Keratinocyte (primary cell): ENCODE data around the gene LGALS9B. TPM values are rescaled to one million over a fixed set of nuclear protein-coding genes. Genes with fewer than 3 reads are reported as not detected.
"Not testable (repeated sequence)": the region's sequence is repeated elsewhere in the genome, so short reads cannot be mapped to it uniquely, and the experiment has no call there.

ENCODE experiments used
- DNase-seq: peaks from one replicate; pipeline ENCODE4 v3.0.0-alpha.2; 2011; ENCODE audit warnings: low read depth, missing footprints, low spot score
- FAIRE-seq: peaks from 2 replicates; lab custom pipeline; 2011; peaks lifted over from hg19 to GRCh38; lab: Jason Lieb, UNC
- H2AFZ ChIP-seq: 2 replicates; pipeline ENCODE4 v1.6.0; 2012; ENCODE audit warnings: low read length, control low read depth, inconsistent platforms; ENCODE audit not compliant: control insufficient read depth
- H3K27ac ChIP-seq: 2 replicates; pipeline ENCODE4 v1.5.1; 2011; ENCODE audit warnings: low read length; ENCODE audit not compliant: control insufficient read depth, insufficient read depth
- H3K27me3 ChIP-seq: 3 replicates; pipeline ENCODE4 v1.6.0; 2011; ENCODE audit warnings: low read length; ENCODE audit not compliant: control insufficient read depth, insufficient read depth; ENCODE audit errors: extremely low read depth
- H3K36me3 ChIP-seq, 2 experiments: 2 replicates in 1 of 2; 3 replicates in 1 of 2; pipeline ENCODE4 v1.5.1; 2011; ENCODE audit warnings: low read length in 2 of 2, mild to moderate bottlenecking in 1 of 2; ENCODE audit not compliant: control insufficient read depth in 2 of 2, insufficient read depth in 2 of 2; ENCODE audit errors: extremely low read depth in 1 of 2
- H3K4me1 ChIP-seq: 3 replicates; pipeline ENCODE4 v1.5.1; 2011; ENCODE audit warnings: low read length; ENCODE audit not compliant: control insufficient read depth, insufficient read depth; ENCODE audit errors: extremely low read depth
- H3K4me2 ChIP-seq: 3 replicates; pipeline ENCODE4 v1.6.0; 2011; ENCODE audit warnings: low read depth, low read length; ENCODE audit not compliant: control insufficient read depth, insufficient read depth; ENCODE audit errors: extremely low read depth
- H3K4me3 ChIP-seq, 3 experiments: fragments of 200-600 bp in 1 of 3; sonication (generic) in 1 of 3; 2 replicates in 2 of 3; 3 replicates in 1 of 3; pipeline ENCODE4 v1.5.1; 2011 to 2016; ENCODE audit warnings: low read length in 3 of 3, mild to moderate bottlenecking in 3 of 3, control low read depth in 2 of 3, inconsistent platforms in 1 of 3, low read depth in 1 of 3, mixed read lengths in 1 of 3, mixed run types in 1 of 3, moderate library complexity in 1 of 3; ENCODE audit not compliant: control insufficient read depth in 2 of 3, insufficient read depth in 2 of 3; ENCODE audit errors: extremely low read depth in 1 of 3
- H3K79me2 ChIP-seq: 2 replicates; pipeline ENCODE4 v1.6.0; 2012; ENCODE audit warnings: low read length; ENCODE audit not compliant: control insufficient read depth, insufficient read depth
- H3K9ac ChIP-seq: 3 replicates; pipeline ENCODE4 v1.6.0; 2011; ENCODE audit warnings: low read length; ENCODE audit not compliant: control insufficient read depth, insufficient read depth; ENCODE audit errors: extremely low read depth
- H3K9me1 ChIP-seq: 3 replicates; pipeline ENCODE4 v1.6.0; 2011; ENCODE audit warnings: low read length; ENCODE audit not compliant: control insufficient read depth, insufficient read depth; ENCODE audit errors: extremely low read depth
- H3K9me3 ChIP-seq: 2 replicates; pipeline ENCODE4 v1.5.1; 2012; ENCODE audit warnings: low read depth, low read length; ENCODE audit not compliant: control insufficient read depth
- H4K20me1 ChIP-seq: 3 replicates; pipeline ENCODE4 v1.6.0; 2011; ENCODE audit warnings: low read length; ENCODE audit not compliant: control insufficient read depth, insufficient read depth; ENCODE audit errors: extremely low read depth
- dilution Hi-C: fragments of 300-500 bp; cut with MboI; formaldehyde crosslinking; loops from one replicate; pipeline ENCODE4 v1.7.0; 2020; ENCODE audit warnings: low sequenced_read_pairs; ENCODE audit not compliant: extremely low pct_ligation_motif_present
- polyA plus RNA-seq, 5 experiments: library from polyadenylated mRNA; depleted of rRNA in 3 of 5; stranded (reverse) in 3 of 5; stranded (forward) in 1 of 5; unstranded in 1 of 5; fragments of >200 nt; gene quantifications; 1 replicate in 1 of 5; 2 replicates in 3 of 5; 3 replicates in 1 of 5; pipeline versions ENCODE4 v1.2.1 to v1.2.3, GENCODE V29; 2011 to 2012; ENCODE audit warnings: missing spikeins in 2 of 5, low read depth in 1 of 5, low replicate concordance in 1 of 5

The LGALS9B gene
- polyA plus RNA-seq, 1 donor (not counting 4 experiments of a cell fraction or from before 2014, with no cell fraction given), result 8.5 TPM

- H3K79me2 ChIP-seq, H3K36me3 ChIP-seq, H3K9me3 ChIP-seq, dilution Hi-C loops, H3K4me3 ChIP-seq, H3K9me1 ChIP-seq, H3K27ac ChIP-seq, H3K4me1 ChIP-seq, H4K20me1 ChIP-seq, H3K27me3 ChIP-seq, DNase-seq, H3K4me2 ChIP-seq, FAIRE-seq, H3K9ac ChIP-seq, H2AFZ ChIP-seq: not testable (repeated sequence)
Measured at GRCh38 chr17:20484930-20485329, 17.6 kb upstream of the LGALS9B start.

GRCh38 chr17:20479889-20480591 is 12.7 kb upstream of the LGALS9B start:
- H3K4me1 ChIP-seq, H3K27me3 ChIP-seq, FAIRE-seq, H3K9ac ChIP-seq, H3K27ac ChIP-seq, H3K9me3 ChIP-seq, dilution Hi-C loops, H3K9me1 ChIP-seq, H3K4me2 ChIP-seq, H3K36me3 ChIP-seq, H3K79me2 ChIP-seq, H3K4me3 ChIP-seq, DNase-seq, H2AFZ ChIP-seq, H4K20me1 ChIP-seq: not testable (repeated sequence)

- H3K9me3 ChIP-seq, H4K20me1 ChIP-seq, H3K79me2 ChIP-seq, DNase-seq, H3K36me3 ChIP-seq, H2AFZ ChIP-seq, dilution Hi-C loops, H3K9ac ChIP-seq, H3K27me3 ChIP-seq, H3K4me1 ChIP-seq, H3K9me1 ChIP-seq, H3K4me3 ChIP-seq, H3K27ac ChIP-seq, H3K4me2 ChIP-seq: not testable (repeated sequence)
- peak; percentile 76 for FAIRE-seq
Measured at GRCh38 chr17:20477398-20478071, 10.2 kb upstream of the LGALS9B start.

GRCh38 chr17:20475137-20475831 is 7.9 kb upstream of the LGALS9B start:
- H3K36me3 ChIP-seq, H3K9ac ChIP-seq, dilution Hi-C loops, FAIRE-seq, H3K27me3 ChIP-seq, H4K20me1 ChIP-seq, H3K27ac ChIP-seq, H3K4me3 ChIP-seq, H3K4me1 ChIP-seq, H3K9me1 ChIP-seq, DNase-seq, H3K79me2 ChIP-seq, H3K4me2 ChIP-seq, H3K9me3 ChIP-seq, H2AFZ ChIP-seq: not testable (repeated sequence)
